NCI-H128 (cell line): ENCODE measurements around the gene NCAN.
"Not testable (repeated sequence)": the region's sequence is repeated elsewhere in the genome, so short reads cannot be mapped to it uniquely, and the experiment has no call there.

Source experiments
- DNase-seq: peaks from one replicate; lab custom pipeline; 2025; ENCODE audit not compliant: unreplicated experiment; lab: John Stamatoyannopoulos, UW

NCAN gene

DNA sequence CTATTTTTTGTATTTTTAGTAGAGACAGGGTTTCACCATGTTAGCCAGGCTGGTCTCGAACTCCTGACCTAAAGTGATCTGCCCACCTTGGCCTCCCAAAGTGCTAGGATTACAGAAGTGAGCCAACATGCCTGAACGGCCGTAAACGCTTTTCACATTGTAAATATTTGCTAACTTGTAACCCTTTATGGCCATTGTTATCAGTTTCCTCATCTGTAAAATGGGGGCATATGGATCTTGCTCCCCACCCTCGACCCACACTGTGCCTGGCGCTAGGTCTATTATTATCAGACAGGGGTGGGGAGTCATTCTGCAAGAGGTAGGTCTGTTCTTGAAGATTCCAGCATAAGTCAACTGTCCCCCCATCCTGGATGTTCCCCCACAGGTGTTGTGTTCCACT, 11.9 kb downstream of the NCAN start:
- no peak for DNase-seq

DNA sequence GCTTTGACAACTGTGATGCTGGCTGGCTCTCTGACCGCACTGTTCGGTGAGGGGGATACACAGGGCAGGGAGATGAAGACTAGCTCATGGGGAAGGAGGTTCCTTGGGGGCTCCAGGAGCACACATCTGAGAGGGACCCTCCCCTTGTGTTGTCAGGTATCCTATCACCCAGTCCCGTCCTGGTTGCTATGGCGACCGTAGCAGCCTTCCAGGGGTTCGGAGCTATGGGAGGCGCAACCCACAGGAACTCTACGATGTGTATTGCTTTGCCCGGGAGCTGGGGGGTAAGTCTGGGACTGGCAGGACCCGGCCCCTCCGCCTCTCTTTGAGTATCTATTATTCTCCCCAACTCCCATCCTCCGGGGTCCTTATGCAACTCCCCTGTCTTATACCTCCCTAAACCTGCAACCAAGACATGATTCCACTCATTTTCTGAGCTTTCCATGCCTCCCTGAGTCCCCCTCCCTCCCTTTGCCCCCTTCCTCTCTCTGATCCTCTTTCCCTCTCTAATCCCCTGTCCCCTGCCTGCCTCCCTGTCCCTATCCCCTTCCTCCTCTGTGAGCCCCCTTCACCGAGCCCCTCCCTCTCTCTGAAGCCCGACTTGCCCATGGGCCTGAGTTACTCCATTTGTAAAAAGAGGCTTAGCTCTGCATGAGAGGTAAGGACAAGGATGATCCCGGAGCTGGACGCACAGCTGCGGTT, 12.5 kb downstream of the NCAN start:
- DNase-seq: no peak

DNA sequence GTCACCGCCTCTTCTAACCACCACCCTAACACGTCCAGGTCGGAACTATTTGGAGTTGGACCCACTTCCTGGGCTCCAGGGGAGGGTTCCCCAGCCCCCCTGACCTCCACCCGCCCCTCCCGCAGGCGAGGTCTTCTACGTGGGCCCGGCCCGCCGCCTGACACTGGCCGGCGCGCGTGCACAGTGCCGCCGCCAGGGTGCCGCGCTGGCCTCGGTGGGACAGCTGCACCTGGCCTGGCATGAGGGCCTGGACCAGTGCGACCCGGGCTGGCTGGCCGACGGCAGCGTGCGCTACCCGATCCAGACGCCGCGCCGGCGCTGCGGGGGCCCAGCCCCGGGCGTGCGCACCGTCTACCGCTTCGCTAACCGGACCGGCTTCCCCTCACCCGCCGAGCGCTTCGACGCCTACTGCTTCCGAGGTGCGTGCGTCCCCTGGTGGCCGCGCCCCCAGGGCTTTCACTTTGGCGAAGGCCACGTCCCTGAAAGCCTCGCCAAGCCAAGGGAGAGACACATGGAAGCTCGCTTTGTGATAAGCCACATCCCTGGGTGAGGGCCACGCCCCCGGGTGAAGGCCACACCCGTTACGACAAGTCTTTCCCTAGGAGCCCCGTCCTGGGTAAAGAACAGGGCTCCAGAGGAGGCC, 13.2 kb downstream of the NCAN start:
- DNase-seq: peak; percentile 17

DNA sequence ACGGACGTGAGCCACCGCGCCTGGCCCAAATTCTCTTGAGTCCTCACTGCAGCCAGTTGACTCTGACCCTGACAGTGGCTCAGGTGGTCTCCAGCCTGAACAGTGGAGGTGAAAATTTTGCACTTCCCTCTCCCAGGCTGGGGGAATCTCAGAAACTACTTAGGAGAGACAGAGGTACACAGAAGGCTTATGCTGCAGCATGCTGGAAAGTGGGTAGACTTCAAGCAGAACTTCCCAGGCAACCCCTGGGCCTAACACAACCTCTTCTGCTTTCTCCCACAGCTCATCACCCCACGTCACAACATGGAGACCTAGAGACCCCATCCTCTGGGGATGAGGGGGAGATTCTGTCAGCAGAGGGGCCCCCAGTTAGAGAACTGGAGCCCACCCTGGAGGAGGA, 14.4 kb downstream of the NCAN start:
- DNase-seq: no peak

DNA sequence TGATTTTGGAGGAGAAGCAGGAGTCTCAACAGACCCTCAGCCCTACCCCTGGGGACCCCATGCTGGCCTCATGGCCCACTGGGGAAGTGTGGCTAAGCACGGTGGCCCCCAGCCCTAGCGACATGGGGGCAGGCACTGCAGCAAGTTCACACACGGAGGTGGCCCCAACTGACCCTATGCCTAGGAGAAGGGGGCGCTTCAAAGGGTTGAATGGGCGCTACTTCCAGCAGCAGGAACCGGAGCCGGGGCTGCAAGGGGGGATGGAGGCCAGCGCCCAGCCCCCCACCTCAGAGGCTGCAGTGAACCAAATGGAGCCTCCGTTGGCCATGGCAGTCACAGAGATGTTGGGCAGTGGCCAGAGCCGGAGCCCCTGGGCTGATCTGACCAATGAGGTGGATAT, 14.9 kb downstream of the NCAN start:
- no peak for DNase-seq

DNA sequence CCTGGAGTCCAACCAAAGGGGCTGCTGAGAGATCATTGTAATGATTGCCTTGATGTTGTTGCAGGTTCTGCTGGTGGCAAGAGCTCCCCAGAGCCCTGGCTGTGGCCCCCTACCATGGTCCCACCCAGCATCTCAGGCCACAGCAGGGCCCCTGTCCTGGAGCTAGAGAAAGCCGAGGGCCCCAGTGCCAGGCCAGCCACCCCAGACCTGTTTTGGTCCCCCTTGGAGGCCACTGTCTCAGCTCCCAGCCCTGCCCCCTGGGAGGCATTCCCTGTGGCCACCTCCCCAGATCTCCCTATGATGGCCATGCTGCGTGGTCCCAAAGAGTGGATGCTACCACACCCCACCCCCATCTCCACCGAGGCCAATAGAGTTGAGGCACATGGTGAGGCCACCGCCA, 15.5 kb downstream of the NCAN start:
- no peak for DNase-seq

DNA sequence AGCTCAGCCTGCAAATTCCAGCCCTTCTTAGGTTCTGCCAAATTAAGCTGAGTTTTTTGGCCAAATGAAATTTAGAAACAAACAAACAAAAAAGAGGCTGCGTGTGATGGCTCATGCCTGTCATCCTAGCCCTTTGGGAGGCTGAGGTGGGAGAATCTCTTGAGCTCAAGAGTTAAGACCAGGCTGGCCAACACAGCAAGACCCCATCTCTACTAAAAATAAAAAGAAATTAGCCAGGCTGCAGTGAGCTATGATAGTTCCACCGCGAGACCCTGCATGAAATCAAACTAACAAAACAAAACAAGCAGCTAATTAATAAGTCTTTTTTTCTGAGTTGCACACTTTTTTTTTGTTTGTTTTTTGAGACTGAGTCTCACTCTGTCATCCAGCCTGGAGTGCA, 17.9 kb downstream of the NCAN start:
- no peak for DNase-seq

DNA sequence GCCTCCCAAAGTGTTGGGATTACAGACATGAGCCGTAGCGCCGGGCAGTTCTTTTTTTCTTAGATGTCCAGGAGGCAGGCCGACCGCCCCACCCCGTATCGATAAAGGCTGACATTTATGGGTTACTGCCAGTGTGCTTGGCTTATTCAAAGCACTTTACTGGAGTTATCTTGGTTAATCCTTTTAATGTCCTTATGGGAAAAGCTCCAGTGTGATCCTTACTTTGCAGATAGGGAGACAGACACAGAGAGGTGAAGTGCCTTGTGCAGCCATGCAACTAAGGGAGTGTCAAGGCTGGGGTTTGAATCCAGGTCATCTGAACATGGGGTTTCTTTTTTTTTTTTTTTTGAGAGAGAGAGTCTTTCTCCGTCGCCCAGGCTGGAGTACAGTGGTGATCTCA, 19.2 kb downstream of the NCAN start:
- DNase-seq: no peak

DNA sequence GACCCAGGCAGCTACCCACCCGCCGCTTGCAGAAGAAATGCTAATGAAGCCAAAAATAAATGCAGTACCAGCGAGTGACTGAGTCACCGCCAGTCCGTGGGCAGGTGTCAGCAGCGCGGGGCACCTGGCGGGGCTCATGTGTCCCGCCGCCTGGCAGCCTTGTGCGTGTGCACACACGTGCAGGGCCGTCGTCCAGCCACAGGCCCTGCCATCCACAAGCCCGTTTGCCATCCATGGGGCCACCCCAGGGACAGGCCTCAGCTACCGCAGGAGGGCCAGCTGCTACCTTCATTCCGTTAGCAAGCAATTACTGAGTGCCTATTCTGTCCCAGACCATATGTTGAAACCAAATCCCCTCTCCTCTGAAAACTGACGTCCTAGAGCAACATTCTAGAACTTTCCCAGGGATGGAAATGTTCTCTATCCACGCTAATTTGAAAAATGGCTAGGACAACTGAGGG, 20.5 kb downstream of the NCAN start:
- DNase-seq: no peak

DNA sequence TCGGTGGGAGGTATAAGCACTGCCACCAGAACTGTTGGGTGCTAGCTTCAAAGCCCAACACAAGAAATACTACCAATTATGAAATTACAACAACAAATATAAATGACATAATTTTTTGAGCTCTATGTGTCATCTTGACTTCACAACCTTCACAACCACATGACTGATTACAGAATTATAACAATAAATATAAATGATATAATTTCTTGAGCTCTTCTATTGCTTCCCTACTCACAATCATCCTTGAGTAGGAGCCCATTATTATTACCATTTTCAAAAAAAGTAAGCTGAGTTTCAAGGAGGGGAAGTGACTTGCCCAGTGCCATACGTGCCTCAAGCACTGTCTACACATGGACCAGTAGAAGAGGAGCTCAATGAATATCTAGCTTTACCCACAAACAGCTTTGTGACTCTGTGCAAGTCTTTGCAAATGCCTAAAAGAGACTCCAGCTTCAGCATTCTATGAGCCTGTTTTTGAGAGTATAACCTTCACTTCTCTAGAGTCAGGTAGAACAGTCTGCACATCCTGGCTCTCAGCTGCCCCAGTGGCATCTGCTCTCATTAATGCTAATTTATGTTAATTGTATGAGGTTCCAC, 22.6 kb downstream of the NCAN start:
- DNase-seq: no peak

DNA sequence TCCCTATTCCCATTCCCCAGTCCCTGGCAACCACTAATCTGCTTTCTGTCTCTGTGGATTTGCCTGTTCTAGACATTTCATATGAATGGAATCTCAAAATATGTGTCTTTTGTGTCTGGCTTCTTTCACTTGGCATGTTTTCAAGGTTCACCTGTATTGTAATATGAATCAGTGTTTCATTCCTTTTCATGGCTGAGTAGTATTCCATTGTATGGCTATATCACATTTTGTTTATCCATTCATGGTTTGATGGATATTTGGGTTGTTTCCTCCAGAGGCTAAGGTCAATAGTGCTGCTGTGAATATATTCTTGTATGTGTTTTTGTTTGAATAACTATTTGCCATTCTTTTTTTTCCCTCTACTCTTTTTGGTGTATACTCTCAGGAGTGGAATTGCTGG, 24.4 kb downstream of the NCAN start:
- no peak for DNase-seq

DNA sequence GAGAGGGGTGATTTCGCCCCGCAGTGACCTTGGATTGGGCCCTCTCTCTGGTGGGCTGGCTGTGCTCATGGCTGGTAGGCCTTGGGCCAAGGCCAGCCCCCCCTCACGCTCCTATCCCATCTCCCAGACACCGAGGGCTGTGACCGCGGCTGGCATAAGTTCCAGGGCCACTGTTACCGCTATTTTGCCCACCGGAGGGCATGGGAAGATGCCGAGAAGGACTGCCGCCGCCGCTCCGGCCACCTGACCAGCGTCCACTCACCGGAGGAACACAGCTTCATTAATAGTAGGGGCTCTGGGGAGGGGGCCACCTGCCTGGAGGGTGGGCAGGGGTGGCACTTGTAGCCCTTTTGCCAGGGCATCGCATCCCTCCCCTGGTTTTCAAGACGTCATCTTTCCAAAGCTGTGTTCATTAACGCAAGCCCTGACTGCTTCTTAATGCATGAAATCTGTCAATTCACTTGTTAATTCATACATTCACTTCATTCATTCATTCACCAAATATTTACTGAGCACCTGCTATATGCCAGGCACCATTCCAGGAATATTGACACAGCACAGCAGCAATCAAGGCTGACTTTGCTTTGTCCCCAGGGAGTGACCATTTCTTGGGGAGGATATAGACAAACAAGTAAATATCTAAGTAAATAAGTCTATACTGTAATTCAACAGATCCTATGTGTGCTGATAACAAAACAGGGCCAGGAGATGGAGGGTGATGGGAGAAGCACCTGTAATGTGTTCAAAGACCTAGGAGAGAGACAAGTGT, 26.6 kb downstream of the NCAN start:
- no peak for DNase-seq

DNA sequence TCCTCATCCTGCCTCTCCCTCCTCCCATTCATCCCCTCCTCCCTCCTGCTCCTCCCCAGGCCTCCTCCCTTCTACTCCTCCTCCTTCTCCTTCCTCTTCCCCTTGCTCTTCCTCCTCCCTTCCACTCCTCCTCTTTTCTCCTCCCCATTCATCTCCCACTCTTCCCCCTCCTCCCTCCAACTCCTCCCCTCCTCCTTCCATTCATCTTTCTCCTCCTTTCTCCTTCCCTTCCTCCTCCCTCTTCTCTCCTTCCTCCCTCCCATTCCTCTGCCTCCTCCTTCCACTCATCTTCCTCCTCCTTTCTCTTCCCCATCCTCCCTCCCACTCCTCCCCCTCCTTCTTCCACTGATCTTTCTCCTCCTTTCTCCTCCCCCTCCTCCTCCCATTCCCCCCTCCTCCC, 27.9 kb downstream of the NCAN start:
- DNase-seq: no peak

DNA sequence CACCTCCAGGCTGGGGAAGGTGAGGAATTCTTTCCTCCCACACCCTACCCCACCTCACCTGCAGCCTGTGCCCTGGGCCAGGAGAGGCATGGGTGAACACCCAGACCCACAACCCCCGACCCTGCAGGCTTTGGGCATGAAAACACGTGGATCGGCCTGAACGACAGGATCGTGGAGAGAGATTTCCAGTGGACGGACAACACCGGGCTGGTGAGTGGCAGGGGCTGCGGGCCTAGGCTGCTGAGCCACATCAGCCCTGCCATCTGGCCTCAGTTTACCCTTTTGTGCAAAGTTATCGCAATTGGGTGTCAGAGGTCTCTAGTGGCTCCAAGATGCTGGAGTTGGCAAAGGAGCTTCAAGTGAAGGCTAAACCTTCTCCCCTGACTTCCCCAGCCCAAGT, 28.7 kb downstream of the NCAN start:
- no peak for DNase-seq

DNA sequence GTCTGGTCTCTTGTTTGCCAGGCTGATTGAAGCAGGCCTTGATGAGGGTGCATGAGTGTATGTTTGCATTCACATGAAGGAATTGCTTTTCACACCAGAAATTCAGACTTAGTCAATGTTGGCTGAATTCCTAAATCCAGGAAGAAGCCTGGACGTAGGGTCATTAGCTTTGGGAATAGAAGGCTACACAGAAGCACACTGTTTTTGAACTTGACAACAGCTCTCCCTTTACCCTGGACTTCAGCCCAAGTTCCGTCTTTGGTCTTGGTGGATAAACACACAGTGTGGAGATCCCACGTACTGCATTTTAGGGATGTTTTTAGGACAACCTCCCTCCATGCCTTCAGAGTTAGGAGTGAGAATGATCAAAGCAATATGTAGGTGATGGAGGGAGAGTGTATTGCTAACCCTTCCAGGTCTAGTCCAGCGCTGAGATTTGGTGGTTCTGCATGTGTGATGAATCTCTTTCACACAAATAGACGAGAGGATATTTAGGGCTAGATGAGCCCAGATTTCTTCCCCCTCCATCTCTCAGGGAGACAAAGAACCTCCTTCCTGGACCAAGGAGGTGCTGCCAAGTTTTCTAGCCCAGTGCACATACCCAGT, 38.5 kb downstream of the NCAN start:
- DNase-seq: no peak

DNA sequence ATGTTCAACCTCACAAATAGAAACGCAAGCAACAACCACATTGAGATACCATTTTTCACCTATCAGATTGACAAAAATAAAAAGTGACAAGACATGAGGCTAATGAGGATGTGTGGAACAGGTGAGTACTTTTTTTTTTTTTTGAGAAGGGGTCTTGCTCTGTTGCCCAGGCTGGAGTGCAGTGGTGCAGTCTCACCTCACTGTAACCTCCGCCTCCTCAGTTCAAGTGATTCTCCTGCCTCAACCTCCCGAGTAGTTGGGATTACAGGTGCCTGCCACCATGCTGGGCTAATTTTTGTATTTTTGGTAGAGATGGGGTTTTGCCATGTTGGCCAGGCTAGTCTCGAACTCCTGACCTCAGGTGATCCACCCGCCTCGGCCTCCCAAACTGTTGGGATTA, 41.7 kb downstream of the NCAN start:
- DNase-seq: not testable (repeated sequence)

DNA sequence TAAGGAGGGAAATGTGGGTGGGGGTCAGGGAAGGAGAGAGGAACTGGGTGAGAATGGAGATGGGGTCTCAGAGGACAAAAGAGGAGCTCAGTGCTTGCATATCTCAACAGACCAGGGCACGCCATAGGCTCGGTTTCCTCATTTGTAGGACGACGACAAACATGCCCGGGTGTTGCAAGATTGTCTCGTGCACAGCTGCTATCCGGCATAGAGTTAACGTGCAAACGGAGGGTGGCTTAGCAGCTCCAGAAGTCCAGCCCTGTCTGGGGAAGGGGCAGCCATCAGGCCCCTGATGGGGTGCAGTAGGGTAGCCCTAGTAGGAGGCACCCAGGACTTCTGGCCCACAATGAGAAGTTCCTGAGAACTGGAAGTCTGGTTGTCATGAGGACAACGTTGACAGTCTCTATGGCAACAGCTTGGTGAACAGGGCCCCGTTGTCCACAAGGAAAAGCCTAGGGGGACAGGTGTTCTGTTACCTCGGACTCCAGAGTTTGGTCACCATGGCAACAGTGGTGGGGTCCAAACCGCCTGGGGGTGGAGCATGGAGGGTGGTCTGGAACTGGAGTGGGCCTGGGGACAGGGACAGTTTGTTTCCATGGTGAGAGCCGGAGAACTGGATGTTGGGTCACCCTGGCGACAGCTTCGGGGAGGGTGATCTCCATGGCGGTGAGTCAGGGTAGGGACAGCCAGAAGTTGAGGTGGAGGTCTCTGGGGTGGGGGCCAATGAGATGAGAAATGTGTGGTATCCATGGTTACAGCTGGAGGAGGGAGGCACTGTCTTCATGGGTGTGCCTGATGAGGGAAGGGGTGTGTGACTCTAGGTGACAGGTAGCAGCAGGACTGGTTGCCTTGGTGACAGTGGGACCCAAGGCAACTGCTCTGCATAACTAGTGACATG, 44.6 kb downstream of the NCAN start:
- DNase-seq: no peak

DNA sequence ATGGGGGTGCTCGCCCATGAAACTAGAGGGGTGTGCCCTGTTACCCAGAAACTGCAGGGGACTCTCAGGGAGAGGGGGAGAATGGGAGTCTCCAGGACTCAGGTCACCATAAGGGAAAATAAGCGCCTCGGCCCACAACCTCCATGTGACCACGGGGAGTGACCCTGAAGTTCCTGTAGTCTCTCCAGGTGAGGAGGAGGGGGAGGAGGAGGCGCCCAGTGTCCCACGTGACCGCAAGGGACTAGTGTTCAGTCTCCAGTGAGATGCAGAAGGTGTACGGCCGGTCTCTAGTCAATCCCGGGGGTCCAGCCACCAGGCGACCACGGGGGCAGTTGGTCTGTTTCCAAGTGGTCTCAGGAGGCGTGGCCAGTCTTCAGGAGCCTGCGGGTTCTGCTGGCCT, 45.4 kb downstream of the NCAN start:
- no peak for DNase-seq

DNA sequence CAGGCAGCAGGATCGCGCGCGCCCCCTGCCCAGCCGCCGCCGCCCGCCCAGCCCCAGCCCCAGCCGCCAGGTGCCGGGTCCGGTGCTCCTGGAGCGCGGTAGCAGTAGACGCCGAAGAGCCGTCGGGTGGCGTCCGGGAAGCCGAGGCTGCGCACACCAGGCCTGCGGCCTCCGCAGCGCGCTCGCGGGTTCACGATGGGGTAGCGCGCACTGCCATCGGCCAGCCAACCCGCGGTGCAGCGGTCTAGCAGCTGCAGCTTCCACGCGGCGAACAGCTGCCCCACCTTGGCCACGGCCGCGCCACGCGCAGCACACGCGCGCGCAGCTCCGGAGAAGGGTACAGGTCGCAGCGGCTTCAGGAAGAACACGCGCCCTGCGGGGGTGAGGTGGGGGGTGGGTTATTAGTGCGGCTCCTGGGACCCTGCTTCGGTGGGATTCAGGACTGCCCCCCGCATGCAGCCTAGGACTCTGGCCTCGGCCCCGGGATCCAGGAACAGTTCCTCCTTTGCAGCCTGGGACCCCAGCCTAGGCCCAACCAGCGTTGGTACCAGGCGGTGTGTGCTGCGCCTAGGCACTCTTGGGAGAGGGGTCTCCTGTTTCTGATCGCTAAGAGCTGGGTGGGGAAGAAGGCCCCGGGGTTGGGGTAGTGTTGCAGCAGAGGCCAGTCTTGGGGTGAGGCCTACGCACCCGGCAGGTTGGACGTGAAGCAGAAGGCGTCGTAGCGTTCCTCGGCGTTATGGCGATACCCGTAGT, 46.3 kb downstream of the NCAN start:
- DNase-seq: no peak
